22Rv1 (cell line): ENCODE data around the gene PTGES2.

Experiments used
- H3K27ac ChIP-seq: fragments of 450-650 bp; 2 replicates; pipeline ENCODE4 v1.5.1; 2017
- CTCF ChIP-seq: fragments of 450-650 bp; IDR thresholded peaks from 2 replicates; pipeline ENCODE4 v1.5.1; 2017; ENCODE audit warnings: mild to moderate bottlenecking
- ZFX ChIP-seq: fragments of 450-650 bp; IDR thresholded peaks from 2 replicates; pipeline ENCODE4 v1.6.1; 2017; ENCODE audit warnings: antibody characterized with exemption, borderline replicate concordance

PTGES2 gene

GRCh38 chr9:128106181-128106939 lies 21.2 kb downstream of the PTGES2 start:
- no peak for TF ChIP-seq ZFX
- no peak for TF ChIP-seq CTCF
- H3K27ac ChIP-seq, result no peak overlapping the region

GRCh38 chr9:128105538-128106175 lies 21.9 kb downstream of the PTGES2 start:
- TF ChIP-seq ZFX (no peak), CTCF (no peak)

GRCh38 chr9:128104171-128104618 lies 23.3 kb downstream of the PTGES2 start:
- no peak for TF ChIP-seq CTCF
- TF ChIP-seq ZFX, result no peak
- H3K27ac ChIP-seq, result no peak overlapping the region

More at GRCh38 chr9:128105538-128106175, 21.9 kb downstream of the PTGES2 start:
- no peak overlapping the region for H3K27ac ChIP-seq

- H3K27ac ChIP-seq, result no peak overlapping the region
- TF ChIP-seq CTCF (peak; percentile 26; the same call in 1 of the 2 replicates), ZFX (no peak)
Measured at GRCh38 chr9:128103589-128103962, 24.0 kb downstream of the PTGES2 start.

- TF ChIP-seq ZFX, result no peak
- no peak for TF ChIP-seq CTCF
- no peak overlapping the region for H3K27ac ChIP-seq
Measured at GRCh38 chr9:128102861-128103588, 24.5 kb downstream of the PTGES2 start.

- H3K27ac ChIP-seq, result no peak overlapping the region
- TF ChIP-seq ZFX, result no peak
- no peak for TF ChIP-seq CTCF
Measured at GRCh38 chr9:128102196-128102595, 25.3 kb downstream of the PTGES2 start.
